ENCODE data around the gene LCE1D. TPM values are rescaled to one million over a fixed set of nuclear protein-coding genes. Genes with fewer than 3 reads are reported as not detected.

LCE1D gene
- total and polyA plus RNA-seq, 2 experiments from 2014 or later = not detected

- Mint-ChIP-seq H3K27ac (no peak within 1 kb of the TSS), H3K9me3 (peaks cover 26% of the 10 kb centered on the region), H3K27me3 (ENCODE audit: insufficient read depth, low read depth, poor library complexity) (peaks cover 4% of the 10 kb centered on the region), H3K36me3 (ENCODE audit: low read depth) (no peaks in the 10 kb centered on the region; the same call in 2 of the 3 replicates), H3K4me3 (no peak within 1 kb of the TSS), H3K4me1 (no peaks in the 10 kb centered on the region)
- H3K4me1 ChIP-seq (ENCODE audit: insufficient read depth) = no peaks in the 10 kb centered on the region
- H3K4me2 ChIP-seq = no peak within 1 kb of the TSS
- H3F3A ChIP-seq (replicated peaks; ENCODE audit: low read depth) = no peaks in the 10 kb centered on the region
- ATAC-seq (no peak), DNase-seq (ENCODE audit: low spot score) (no peak)
- peak within 1 kb of the TSS; percentile 32; the same call in 1 of the 2 replicates for H2AFZ ChIP-seq
- no peak within 1 kb of the TSS for H3K27ac ChIP-seq (ENCODE audit: low read depth)
- H3K9me2 ChIP-seq (ENCODE audit: insufficient read depth) = no peaks in the 10 kb centered on the region
- H3K36me3 ChIP-seq (ENCODE audit: insufficient read depth) = no peaks in the 10 kb centered on the region
- TF ChIP-seq EZH2 (IDR thresholded peaks at IDR 0.05; ENCODE audit: low read depth, unreplicated experiment) (no peak), JUNB (IDR thresholded peaks at IDR 0.05; ENCODE audit: unreplicated experiment) (no peak), ZNF462 (CRISPR knock-in tag; IDR thresholded peaks at IDR 0.05) (no peak), EZH2phosphoT487 (IDR thresholded peaks at IDR 0.05; ENCODE audit: unreplicated experiment) (no peak), ZNF114 (CRISPR knock-in tag; IDR thresholded peaks at IDR 0.05) (no peak), POLR2AphosphoS5 (IDR thresholded peaks at IDR 0.05; ENCODE audit: low read depth) (no peak), CREB1 (CRISPR knock-in tag; IDR thresholded peaks at IDR 0.05; ENCODE audit: low read depth) (no peak), STAT1 (IDR thresholded peaks at IDR 0.05; ENCODE audit: unreplicated experiment) (no peak), CTCF (conservative IDR thresholded peaks at IDR 0.05; ENCODE audit: low read depth in 2 of 2) (no peak), ETS1 (IDR thresholded peaks at IDR 0.05) (no peak), ZNF331 (CRISPR knock-in tag; IDR thresholded peaks at IDR 0.05; ENCODE audit: low read depth) (no peak), REST (IDR thresholded peaks at IDR 0.05; ENCODE audit: unreplicated experiment) (no peak)
- H3K27me3 ChIP-seq (ENCODE audit: insufficient read depth) = no peaks in the 10 kb centered on the region
- no peak within 1 kb of the TSS for H3K4me3 ChIP-seq
- no peaks in the 10 kb centered on the region for H3K79me2 ChIP-seq (replicated peaks; ENCODE audit: insufficient read depth)
- H4K20me1 ChIP-seq (replicated peaks; ENCODE audit: insufficient read depth) = no peaks in the 10 kb centered on the region
Measured at GRCh38 chr1:152827173-152827572, 30.7 kb downstream of the LCE1D start, which contains the start of gene LCE1A. LCE1A (plus strand) TSS chr1:152827473; CDS start chr1:152827473, 0 bp downstream.

Measured in GM23338 (cell line).